OCI-LY7 (cell line): ENCODE measurements around the gene VEGFB. TPM values are rescaled to one million over a fixed set of nuclear protein-coding genes. Genes with fewer than 3 reads are reported as not detected.

ENCODE experiments used
- BruUV-seq: library from RNA; stranded (reverse); fragments of 400-500 nt; replicated peaks from 2 replicates; lab custom pipeline; 2021; lab: Mats Ljungman, UMichigan
- CTCF ChIA-PET: fragments of 300-600 bp; sonication (Branson Sonifier 250); formaldehyde crosslinking; loops from one replicate; lab custom pipeline; 2022; ENCODE audit warnings: antibody characterized with exemption; ENCODE audit not compliant: unreplicated experiment; lab: Charles Lee
- POLR2A ChIA-PET: fragments of 300-600 bp; sonication (Branson Sonifier 250); formaldehyde crosslinking; loops from one replicate; lab custom pipeline; 2022; ENCODE audit warnings: antibody characterized with exemption; lab: Charles Lee
- DNase-seq: peaks from one replicate; pipeline ENCODE4 v3.0.0-alpha.2; 2015; ENCODE audit warnings: low spot score
- H2AFZ ChIP-seq: fragments of 200-600 bp; sonication (generic), shearing (Covaris generic); 2 replicates; pipeline ENCODE4 v1.6.1; 2014; ENCODE audit warnings: mild to moderate bottlenecking, antibody characterized with exemption, low read length, moderate library complexity
- H3K27ac ChIP-seq: fragments of 200-600 bp; sonication (generic); 2 replicates; pipeline ENCODE4 v1.5.1; 2014; ENCODE audit warnings: mixed run types, low read depth, mild to moderate bottlenecking, moderate library complexity, low read length, inconsistent platforms; ENCODE audit not compliant: poor library complexity, severe bottlenecking
- H3K36me3 ChIP-seq: fragments of 200-600 bp; sonication (generic); 2 replicates; pipeline ENCODE4 v1.6.1; 2014; ENCODE audit warnings: mild to moderate bottlenecking, antibody characterized with exemption, low read length, moderate library complexity, mixed read lengths; ENCODE audit not compliant: insufficient read depth
- H3K4me1 ChIP-seq: fragments of 200-600 bp; sonication (generic); 2 replicates; pipeline ENCODE4 v1.5.1; 2014; ENCODE audit warnings: mild to moderate bottlenecking, low read length; ENCODE audit not compliant: insufficient read depth, poor library complexity, severe bottlenecking
- H3K4me2 ChIP-seq: fragments of 200-600 bp; sonication (generic); 2 replicates; pipeline ENCODE4 v1.6.1; 2014; ENCODE audit warnings: mild to moderate bottlenecking, low read length
- H3K4me3 ChIP-seq: fragments of 200-600 bp; sonication (generic); 2 replicates; pipeline ENCODE4 v1.5.1; 2014; ENCODE audit warnings: mild to moderate bottlenecking, low read depth, low read length; ENCODE audit not compliant: poor library complexity, severe bottlenecking
- H3K79me2 ChIP-seq: fragments of 200-600 bp; sonication (generic); 2 replicates; pipeline ENCODE4 v1.6.1; 2016; ENCODE audit warnings: low read depth, mild to moderate bottlenecking, low read length, moderate library complexity, mixed read lengths; ENCODE audit not compliant: insufficient read depth
- H3K9me2 ChIP-seq: fragments of 200-600 bp; sonication (generic); 2 replicates; pipeline ENCODE4 v1.6.1; 2016; ENCODE audit warnings: mild to moderate bottlenecking, low read length, mixed read lengths; ENCODE audit not compliant: insufficient read depth
- H3K9me3 ChIP-seq: fragments of 200-600 bp; sonication (generic); 2 replicates; pipeline ENCODE4 v1.6.1; 2014; ENCODE audit warnings: mild to moderate bottlenecking, mixed run types, low read length, mixed read lengths
- H4K20me1 ChIP-seq: fragments of 200-600 bp; sonication (generic); 2 replicates; pipeline ENCODE4 v1.6.1; 2014; ENCODE audit warnings: mild to moderate bottlenecking, antibody characterized with exemption, low read length, moderate library complexity, mixed read lengths; ENCODE audit not compliant: insufficient read depth
- CTCF ChIP-seq: fragments of 200-600 bp; sonication (generic); conservative IDR thresholded peaks from 2 replicates; pipeline ENCODE4 v1.5.1; 2014; ENCODE audit warnings: mild to moderate bottlenecking, antibody characterized with exemption, low read length, moderate library complexity, mixed read lengths
- EZH2phosphoT487 ChIP-seq: fragments of 200-600 bp; sonication (generic); IDR thresholded peaks from 2 replicates; pipeline ENCODE4 v1.6.1; 2018; ENCODE audit warnings: low read depth, borderline replicate concordance, mild to moderate bottlenecking, mixed run types, antibody characterized with exemption, low read length, moderate library complexity, mixed read lengths
- intact Hi-C: fragments of 100-400 bp; cut with micrococcal nuclease; formaldehyde crosslinking; loops from one replicate; pipeline ENCODE4 v1.10.0; 2022; ENCODE audit not compliant: unreplicated experiment
- total RNA-seq, 2 experiments: library from RNA; depleted of rRNA in 1 of 2; stranded (reverse); fragments of >200 nt in 1 of 2; shearing (Covaris generic) in 1 of 2; gene quantifications; 2 replicates each; pipeline ENCODE4 v1.2.3, GENCODE V29; 2014 to 2022

VEGFB gene
- total RNA-seq, 2 experiments from 2014 or later: 35.3 to 59.6 TPM

- H3K36me3 ChIP-seq: no peaks in the 10 kb centered on the region
- H3K79me2 ChIP-seq: no peaks in the 10 kb centered on the region
- no peak overlapping the region for H2AFZ ChIP-seq
- TF ChIP-seq EZH2phosphoT487 (no peak), CTCF (no peak)
- no peak overlapping the region for H3K27ac ChIP-seq
- H3K9me3 ChIP-seq: no peaks in the 10 kb centered on the region
- H3K4me3 ChIP-seq: no peak overlapping the region
- no peaks in the 10 kb centered on the region for H3K9me2 ChIP-seq
- H3K4me1 ChIP-seq: peaks cover 17% of the 10 kb centered on the region
- no peaks in the 10 kb centered on the region for H4K20me1 ChIP-seq
- no peak for DNase-seq
- ChIA-PET CTCF (no interaction called here), POLR2A (interaction anchor here (0.6 to 1.0 kb wide), 2 partner anchors 14 to 71 kb away, joined by 3 to 4 read pairs; no protein-coding TSS in a partner anchor)
- H3K4me2 ChIP-seq: no peak overlapping the region
- intact Hi-C loops: no loop called here
- no TSS peak for BruUV-seq
Observed at GRCh38 chr11:64256300-64256699, 21.9 kb downstream of the VEGFB start.

GRCh38 chr11:64258356-64258755 is 24.0 kb downstream of the VEGFB start:
- Histone ChIP-seq H3K4me2 (no peak overlapping the region), H3K9me3 (no peaks in the 10 kb centered on the region), H2AFZ (no peak overlapping the region), H3K9me2 (no peaks in the 10 kb centered on the region), H3K36me3 (no peaks in the 10 kb centered on the region), H3K4me1 (no peaks in the 10 kb centered on the region), H3K27ac (no peak overlapping the region), H4K20me1 (no peaks in the 10 kb centered on the region), H3K79me2 (no peaks in the 10 kb centered on the region), H3K4me3 (no peak overlapping the region)
- BruUV-seq: no TSS peak
- ChIA-PET CTCF (interaction anchor here (0.7 kb wide), 1 partner anchor 9 kb away, joined by 3 read pairs; no protein-coding TSS in a partner anchor), POLR2A (no interaction called here)
- intact Hi-C loops: no loop called here
- no peak for DNase-seq
- no peak for TF ChIP-seq CTCF
- TF ChIP-seq EZH2phosphoT487: no peak

- Histone ChIP-seq H3K4me1 (no peaks in the 10 kb centered on the region), H3K36me3 (no peaks in the 10 kb centered on the region), H3K27ac (no peak overlapping the region), H3K4me3 (no peak overlapping the region), H3K9me2 (no peaks in the 10 kb centered on the region), H3K9me3 (no peaks in the 10 kb centered on the region), H3K4me2 (no peak overlapping the region), H3K79me2 (no peaks in the 10 kb centered on the region), H4K20me1 (no peaks in the 10 kb centered on the region), H2AFZ (no peak overlapping the region)
- no peak for TF ChIP-seq CTCF
- TF ChIP-seq EZH2phosphoT487: no peak
- intact Hi-C loops: no loop called here
- DNase-seq: no peak
- no TSS peak for BruUV-seq
- ChIA-PET POLR2A (no interaction called here), CTCF (interaction anchor here (0.7 kb wide), 1 partner anchor 9 kb away, joined by 3 read pairs; no protein-coding TSS in a partner anchor)
Observed at GRCh38 chr11:64258946-64259532, 24.7 kb downstream of the VEGFB start.
